Measurements from ENCODE around the gene KCNC1.

KCNC1 gene

GRCh38 chr11:17827006-17827405 is 92.4 kb downstream of the KCNC1 start:
- DNase-seq (ENCODE audit: low spot score): no peak

GRCh38 chr11:17828311-17828751 is 93.8 kb downstream of the KCNC1 start:
- DNase-seq (ENCODE audit: low spot score): no peak

GRCh38 chr11:17831228-17831627 is 96.6 kb downstream of the KCNC1 start:
- DNase-seq (ENCODE audit: low spot score): no peak

- DNase-seq (ENCODE audit: low spot score): no peak
Measured at GRCh38 chr11:17831883-17832282, 97.3 kb downstream of the KCNC1 start.
